ENCODE measurements around the gene FCRL2.

Gene FCRL2

DNA sequence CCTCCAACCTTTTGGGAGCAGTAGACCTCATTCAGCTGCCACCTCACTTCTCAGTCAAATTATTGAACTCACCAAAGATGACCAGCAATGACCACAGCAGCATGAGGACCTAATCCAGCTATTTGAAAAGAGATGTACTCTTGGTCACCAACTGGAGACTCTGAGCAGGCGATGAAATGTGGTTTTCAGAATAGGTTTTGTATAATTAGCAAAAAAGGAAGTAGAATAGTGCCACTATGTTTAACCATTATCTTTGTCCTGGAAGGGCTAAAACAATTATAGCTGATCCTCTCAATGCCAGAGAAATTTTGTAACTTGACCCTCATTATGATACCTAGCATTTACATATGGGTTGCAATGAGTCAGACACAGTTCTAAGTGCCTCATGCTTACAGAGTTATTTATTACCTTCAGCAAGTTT is at the start of gene FCRL2:
Gene FCRL2 (minus strand): TSS at position 162 of the 421 bp plus-strand sequence. CDS start 59 bp downstream, at position 103.
- no peak for DNase-seq

DNA sequence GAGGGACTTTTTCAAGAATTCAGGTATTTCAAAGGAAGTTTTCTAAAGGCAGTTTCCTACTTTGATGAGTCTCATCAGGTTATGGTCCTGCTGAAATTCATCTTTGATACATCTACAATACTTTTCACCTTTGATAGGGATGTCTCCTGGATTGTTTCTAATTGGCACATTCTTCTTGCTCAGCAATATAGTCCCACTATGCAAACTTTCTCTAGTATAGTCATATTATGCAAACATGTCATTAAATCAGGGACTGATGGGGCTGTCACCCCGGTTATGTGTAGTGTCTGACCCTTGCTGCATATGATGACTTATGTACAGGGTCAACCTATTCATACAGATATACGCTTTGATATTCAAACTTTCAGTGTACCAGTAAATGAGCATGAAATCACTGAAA is 43.4 kb upstream of the FCRL2 start:
- no peak for DNase-seq

DNA sequence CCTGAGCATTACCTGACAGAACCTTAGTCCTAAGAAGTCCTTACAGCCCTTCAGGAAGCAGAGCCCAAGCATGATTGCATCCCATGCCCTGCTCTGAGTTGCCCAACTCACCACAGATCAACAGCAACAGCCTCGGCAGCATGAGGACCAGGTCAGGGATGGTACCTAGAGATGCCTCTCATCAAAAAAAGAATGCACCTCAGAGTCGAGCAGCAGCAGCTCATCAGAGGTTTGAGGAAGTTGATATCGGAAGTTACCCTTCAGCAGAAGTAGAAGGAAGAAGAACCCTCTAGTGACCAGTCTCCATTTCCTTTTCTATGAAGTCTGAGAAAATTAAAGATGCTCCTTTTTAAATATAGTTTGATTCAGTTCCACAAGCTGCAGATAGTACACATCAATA is 43.0 kb upstream of the FCRL2 start, which contains the start of gene FCRL1:
Gene FCRL1 (minus strand): TSS at position 225 of the 400 bp plus-strand sequence. CDS start 83 bp downstream, at position 142.
- DNase-seq, result no peak

- DNase-seq, result no peak
These were observed 42.3 kb upstream of the FCRL2 start for GRCh38 chr1:157819215-157819614.

GRCh38 chr1:157813269-157813668 is 36.3 kb upstream of the FCRL2 start:
- no peak for DNase-seq

DNA sequence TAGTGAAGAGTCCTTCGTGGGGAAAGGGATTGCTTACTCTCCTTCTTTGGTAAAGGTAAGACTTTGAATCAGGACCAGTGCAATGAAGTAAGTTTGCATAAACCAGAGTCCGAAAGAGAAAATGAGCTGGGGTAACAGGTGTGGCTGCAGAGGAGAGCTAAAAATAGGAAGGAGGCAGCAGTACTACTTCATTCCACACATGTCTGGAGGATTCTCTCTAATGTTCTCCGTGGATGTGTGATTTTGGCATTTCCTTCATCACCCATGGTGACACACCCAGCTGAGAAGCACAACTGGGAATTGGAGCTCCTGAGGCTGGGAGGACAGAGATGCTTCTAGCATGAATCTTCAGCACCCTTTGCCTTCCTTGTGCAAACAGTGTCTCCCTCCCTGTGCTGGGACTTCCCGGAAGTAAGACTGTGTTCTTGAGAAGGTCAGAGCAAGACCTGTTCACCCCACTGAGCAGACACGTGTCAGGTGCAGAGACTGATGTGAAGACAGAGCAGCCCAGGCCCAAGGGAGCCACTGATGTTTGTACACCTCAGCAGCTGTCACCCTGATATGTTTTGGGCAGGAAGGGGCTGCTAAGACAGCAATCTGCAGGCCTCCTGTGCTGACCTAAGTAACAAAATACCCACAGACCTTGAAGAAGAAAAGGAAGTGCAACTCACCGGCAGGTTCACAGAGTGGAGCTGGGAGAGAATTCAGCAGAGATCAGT is 29.7 kb upstream of the FCRL2 start:
- DNase-seq, result no peak

DNA sequence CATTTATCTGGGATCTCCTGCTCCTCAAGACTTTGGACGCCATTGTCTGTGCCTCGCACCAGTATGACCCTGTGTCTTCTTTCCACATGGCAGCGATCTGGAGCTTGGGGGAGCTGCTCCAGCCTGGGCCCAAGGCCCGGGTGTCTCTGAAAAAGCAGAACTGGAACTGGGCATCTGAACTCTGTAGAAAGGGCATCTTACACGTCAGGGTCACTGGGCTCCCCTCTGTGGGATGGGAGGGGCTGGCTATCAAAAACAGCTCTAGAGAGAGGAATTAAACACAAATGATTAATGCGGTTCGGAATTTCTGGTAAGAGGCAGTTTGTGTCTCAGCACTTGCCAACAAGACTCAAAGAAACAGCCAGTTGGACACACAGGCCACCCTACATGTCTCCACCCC is 26.9 kb upstream of the FCRL2 start:
- DNase-seq, result no peak

- DNase-seq, result no peak
These were observed 23.1 kb upstream of the FCRL2 start for GRCh38 chr1:157799996-157800395.

DNA sequence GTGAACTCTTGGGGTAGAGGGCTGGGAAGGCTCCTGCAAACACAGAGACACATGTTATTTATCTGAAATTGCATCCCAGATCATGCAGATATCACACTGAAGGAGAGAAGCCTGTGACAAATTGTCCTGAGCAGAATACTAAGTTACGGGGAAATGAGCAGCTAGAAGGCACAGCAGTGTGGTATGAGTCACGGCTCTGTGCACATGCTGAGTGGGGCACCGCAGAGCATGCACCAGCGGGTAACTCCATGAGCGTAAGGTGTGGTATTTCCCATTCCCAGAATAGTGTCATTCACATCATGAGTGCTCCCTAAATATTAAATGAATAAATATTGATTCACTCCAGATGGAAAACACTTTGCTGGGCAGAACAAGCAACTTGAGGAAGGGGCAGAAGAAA is 21.3 kb upstream of the FCRL2 start:
- no peak for DNase-seq

- no peak for DNase-seq
These were observed 8.3 kb upstream of the FCRL2 start for GRCh38 chr1:157785248-157785647.

GRCh38 chr1:157784801-157785200 is 7.9 kb upstream of the FCRL2 start:
- DNase-seq, result no peak

DNA sequence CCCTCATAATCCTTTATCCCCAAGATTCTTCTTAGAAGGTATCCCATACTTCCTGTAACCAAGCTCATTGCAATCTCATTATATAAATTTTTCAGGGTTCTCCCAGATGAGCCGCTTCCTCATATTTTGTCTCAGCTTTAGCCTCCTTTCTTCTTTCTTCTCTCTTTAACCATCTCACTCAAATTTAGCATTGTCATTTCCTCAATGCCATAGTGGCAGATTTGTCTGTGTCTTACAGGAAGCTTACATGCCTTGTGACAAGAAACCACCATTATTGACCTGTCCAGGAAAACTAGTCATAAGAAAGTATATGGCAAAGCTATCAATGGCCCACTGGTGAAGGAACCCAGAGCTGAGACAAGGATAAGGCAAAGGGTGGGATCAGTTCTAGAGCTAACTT is 6.0 kb upstream of the FCRL2 start:
- DNase-seq, result no peak

DNA sequence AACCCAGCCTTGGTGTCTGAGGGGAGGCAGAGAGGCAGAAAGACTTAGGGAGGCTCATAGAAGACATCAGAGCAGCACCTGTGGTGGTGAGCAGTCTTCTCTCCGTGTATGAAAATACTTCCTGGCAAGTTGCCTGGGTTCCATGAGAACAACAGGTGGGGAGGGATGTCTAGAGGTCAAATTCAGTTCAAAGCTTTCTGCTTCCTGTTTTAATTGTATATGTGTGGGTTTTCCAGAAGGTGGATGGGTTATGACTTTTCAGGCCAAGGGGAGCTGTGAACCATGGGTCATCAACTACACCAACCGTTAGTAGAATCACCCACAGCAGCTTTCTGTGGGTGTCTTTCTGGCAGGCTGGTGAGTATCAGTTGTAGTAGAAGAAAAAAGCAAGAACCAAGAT is 4.1 kb upstream of the FCRL2 start:
- DNase-seq, result no peak

GRCh38 chr1:157775101-157775870 is 1.6 kb downstream of the FCRL2 start:
- no peak for DNase-seq

- no peak for DNase-seq
These were observed 2.5 kb downstream of the FCRL2 start for GRCh38 chr1:157774412-157774811.

DNA sequence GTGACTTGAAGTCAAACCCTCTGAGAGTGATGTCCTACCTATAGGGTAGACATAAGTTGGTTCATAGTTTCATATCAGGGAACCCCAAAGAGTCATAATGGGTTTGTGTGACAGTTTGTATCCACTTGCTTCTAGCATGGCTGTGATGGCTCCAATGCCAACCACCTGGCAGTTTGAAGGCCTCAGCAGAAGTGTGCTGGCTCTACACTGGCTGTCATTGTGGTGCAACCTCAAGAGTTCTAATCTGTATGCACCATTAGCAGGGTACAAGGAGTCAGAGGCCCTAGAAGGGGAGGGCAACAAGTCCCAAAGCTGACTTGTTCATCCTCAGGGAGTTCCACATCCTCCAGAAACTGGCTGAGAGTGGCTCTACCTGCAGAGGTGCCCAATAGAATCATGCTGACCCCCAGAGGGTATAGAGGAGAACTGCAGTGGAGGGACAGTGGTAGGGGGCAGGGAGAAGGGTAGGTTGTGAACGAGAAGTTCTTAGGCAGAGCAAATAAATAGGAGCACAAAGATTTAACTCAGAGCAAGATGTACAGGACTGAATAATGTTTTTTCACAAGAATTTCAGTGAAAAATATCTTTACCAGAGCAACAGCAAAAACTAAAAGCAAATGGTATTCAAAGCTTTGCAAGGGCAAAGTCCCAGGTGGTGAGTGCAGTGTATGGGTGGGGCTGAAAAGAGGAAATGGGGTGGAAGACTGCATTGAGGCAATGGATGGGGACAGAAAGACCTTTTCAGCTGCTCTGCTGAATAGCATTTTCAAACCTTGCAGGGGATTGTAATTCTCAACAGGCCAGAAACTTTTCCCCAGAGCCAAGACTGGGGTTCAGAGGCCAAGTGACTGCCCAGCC is 3.2 kb downstream of the FCRL2 start:
- DNase-seq, result no peak

DNA sequence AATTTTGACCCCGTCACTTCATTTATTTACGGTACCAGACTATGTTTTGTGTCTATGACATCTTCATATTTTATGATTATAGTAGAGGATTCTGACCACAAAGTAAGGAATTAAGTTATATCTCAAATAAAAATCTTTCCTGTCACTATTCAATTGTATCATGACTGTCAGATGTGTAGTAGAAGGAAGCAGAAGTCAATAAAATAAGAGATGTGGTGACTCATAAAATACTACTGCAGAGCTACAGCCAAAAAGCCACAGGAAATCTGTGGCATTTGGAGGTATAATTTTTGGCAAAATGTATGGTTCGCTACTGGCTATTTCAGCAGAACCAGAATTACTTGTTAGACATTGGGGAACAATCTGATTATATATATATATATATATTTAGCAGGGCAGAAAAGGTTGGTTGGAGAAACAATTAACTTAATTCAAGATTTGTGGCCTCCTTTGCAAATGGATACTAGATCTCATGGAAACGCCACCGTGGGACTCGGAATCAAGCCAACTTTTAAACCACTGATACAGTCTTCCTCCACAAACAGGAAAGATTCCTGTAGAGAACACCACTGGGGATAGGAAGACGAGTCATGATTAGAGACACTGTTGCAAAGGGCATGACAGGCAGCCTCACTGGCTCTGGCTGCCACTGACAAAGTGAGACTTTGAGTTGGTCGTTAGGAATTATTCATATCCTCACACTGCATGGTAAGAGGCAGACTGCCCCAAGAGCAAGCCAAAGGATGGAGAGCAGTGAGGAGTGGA is 5.1 kb downstream of the FCRL2 start:
- no peak for DNase-seq

- no peak for DNase-seq
These were observed 6.4 kb downstream of the FCRL2 start for GRCh38 chr1:157770442-157771043.

DNA sequence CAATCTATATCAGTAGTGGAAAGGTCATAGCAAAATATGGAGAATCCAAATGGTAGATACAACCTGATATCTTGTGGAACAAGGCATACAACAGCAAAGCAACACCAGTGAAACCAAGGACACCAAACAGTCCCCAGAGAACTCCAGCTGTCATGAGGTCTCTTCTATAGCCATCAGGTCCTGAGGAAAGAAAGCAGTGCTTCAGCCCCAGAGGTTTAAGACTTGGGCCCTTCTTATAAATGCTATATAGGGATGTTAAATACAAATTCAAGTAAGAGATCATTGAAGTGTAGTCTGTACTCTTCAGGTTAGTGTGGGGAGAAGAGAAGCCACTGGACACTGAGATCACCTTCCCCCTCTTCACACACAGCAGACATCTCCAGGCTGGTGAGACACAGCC is 10.1 kb downstream of the FCRL2 start:
- DNase-seq, result no peak

GRCh38 chr1:157758018-157758417 is 18.9 kb downstream of the FCRL2 start:
- no peak for DNase-seq

- DNase-seq, result no peak
These were observed 23.3 kb downstream of the FCRL2 start for GRCh38 chr1:157753611-157754010.

- no peak for DNase-seq
These were observed 25.6 kb downstream of the FCRL2 start for GRCh38 chr1:157751283-157751682.

Data from stimulated activated naive CD4-positive, alpha-beta T cell (primary cell).